Common myeloid progenitor, CD34-positive (primary cell): ENCODE measurements around the gene BGN.

Source experiments
- CTCF ChIA-PET: fragments of 350-600 bp; sonication (Branson Sonifier 250); formaldehyde crosslinking; loops from one replicate; lab custom pipeline; 2021; ENCODE audit warnings: antibody characterized with exemption; lab: Charles Lee
- POLR2A ChIA-PET: fragments of 350-600 bp; sonication (Branson Sonifier 250); formaldehyde crosslinking; loops from one replicate; lab custom pipeline; 2021; ENCODE audit warnings: antibody characterized with exemption; lab: Charles Lee
- DNase-seq, 3 donors: peaks; one replicate each; pipeline versions ENCODE4 v3.0.0 to v3.0.0-alpha.2; 2013
- H3K27ac ChIP-seq, 2 experiments: 1 replicate in 1 of 2; 2 replicates in 1 of 2; pipeline ENCODE4 v1.7.0; 2013; ENCODE audit warnings: inconsistent platforms in 2 of 2, low read length in 2 of 2, mild to moderate bottlenecking in 2 of 2, low read depth in 1 of 2, moderate library complexity in 1 of 2; ENCODE audit not compliant: severe bottlenecking in 2 of 2, insufficient read depth in 1 of 2, poor library complexity in 1 of 2
- H3K27me3 ChIP-seq, 5 experiments: replicated peaks in 2 of 5; 1 replicate in 3 of 5; 2 replicates in 2 of 5; pipeline versions ENCODE4 v1.6.1 to v1.7.0; 2013; ENCODE audit warnings: low read length in 4 of 5, mild to moderate bottlenecking in 2 of 5, moderate library complexity in 2 of 5, inconsistent platforms in 1 of 5; ENCODE audit not compliant: insufficient read depth in 5 of 5, control insufficient read depth in 4 of 5
- H3K36me3 ChIP-seq, 4 experiments: 1 replicate in 2 of 4; 2 replicates in 2 of 4; pipeline versions ENCODE4 v1.6.1 to v1.7.0; 2013; ENCODE audit warnings: low read length in 3 of 4, control low read depth in 1 of 4, mild to moderate bottlenecking in 1 of 4; ENCODE audit not compliant: control insufficient read depth in 4 of 4, insufficient read depth in 4 of 4
- H3K4me1 ChIP-seq, 4 experiments: 1 replicate in 3 of 4; 2 replicates in 1 of 4; pipeline versions ENCODE4 v1.6.1 to v1.7.1; 2013; ENCODE audit warnings: low read length in 3 of 4, mild to moderate bottlenecking in 3 of 4, control low read depth in 1 of 4, inconsistent platforms in 1 of 4, moderate library complexity in 1 of 4; ENCODE audit not compliant: control insufficient read depth in 4 of 4, insufficient read depth in 4 of 4; ENCODE audit errors: control extremely low read depth in 1 of 4
- H3K4me3 ChIP-seq, 7 experiments: 1 replicate in 4 of 7; 2 replicates in 3 of 7; pipeline versions ENCODE4 v1.5.1 to v1.7.0; 2013; ENCODE audit warnings: mild to moderate bottlenecking in 7 of 7, low read length in 6 of 7, moderate library complexity in 6 of 7, inconsistent platforms in 2 of 7, low read depth in 2 of 7, control low read depth in 1 of 7; ENCODE audit not compliant: insufficient read depth in 4 of 7, control insufficient read depth in 1 of 7; ENCODE audit errors: extremely low read depth in 1 of 7
- H3K9me3 ChIP-seq, 5 experiments: 1 replicate in 4 of 5; 2 replicates in 1 of 5; pipeline versions ENCODE4 v1.6.1 to v1.7.1; 2013; ENCODE audit warnings: low read length in 4 of 5, mild to moderate bottlenecking in 2 of 5, inconsistent platforms in 1 of 5, low read depth in 1 of 5, moderate library complexity in 1 of 5; ENCODE audit not compliant: control insufficient read depth in 4 of 5, insufficient read depth in 2 of 5; ENCODE audit errors: control extremely low read depth in 1 of 5
- WGBS: methylation state at CpG from one replicate; pipeline ENCODE4 v1.1.5; 2013; ENCODE audit not compliant: insufficient coverage; 5-methylcytosine and 5-hydroxymethylcytosine counted together

Gene BGN

GRCh38 chrX:153488231-153488914 is 6.4 kb upstream of the BGN start:
- peaks cover 0 to 13% (median 8%) of the 10 kb centered on the region in 4 experiments for H3K4me1 ChIP-seq
- no peak overlapping the region for H3K27ac ChIP-seq
- ChIA-PET POLR2A (no interaction called here), CTCF (interaction anchor here (1.1 to 1.7 kb wide), 2 partner anchors 10 to 19 kb away, joined by 3 to 5 read pairs; no protein-coding TSS in a partner anchor)
- H3K36me3 ChIP-seq: no peaks in the 10 kb centered on the region
- H3K9me3 ChIP-seq: no peaks in the 10 kb centered on the region
- H3K27me3 ChIP-seq: peaks cover 0 to 8% (median 0%) of the 10 kb centered on the region in 5 experiments
- no peak overlapping the region for H3K4me3 ChIP-seq
- DNase-seq: no peak
- 59% methylated on average over 6 of the region's 27 CpGs for WGBS

DNA sequence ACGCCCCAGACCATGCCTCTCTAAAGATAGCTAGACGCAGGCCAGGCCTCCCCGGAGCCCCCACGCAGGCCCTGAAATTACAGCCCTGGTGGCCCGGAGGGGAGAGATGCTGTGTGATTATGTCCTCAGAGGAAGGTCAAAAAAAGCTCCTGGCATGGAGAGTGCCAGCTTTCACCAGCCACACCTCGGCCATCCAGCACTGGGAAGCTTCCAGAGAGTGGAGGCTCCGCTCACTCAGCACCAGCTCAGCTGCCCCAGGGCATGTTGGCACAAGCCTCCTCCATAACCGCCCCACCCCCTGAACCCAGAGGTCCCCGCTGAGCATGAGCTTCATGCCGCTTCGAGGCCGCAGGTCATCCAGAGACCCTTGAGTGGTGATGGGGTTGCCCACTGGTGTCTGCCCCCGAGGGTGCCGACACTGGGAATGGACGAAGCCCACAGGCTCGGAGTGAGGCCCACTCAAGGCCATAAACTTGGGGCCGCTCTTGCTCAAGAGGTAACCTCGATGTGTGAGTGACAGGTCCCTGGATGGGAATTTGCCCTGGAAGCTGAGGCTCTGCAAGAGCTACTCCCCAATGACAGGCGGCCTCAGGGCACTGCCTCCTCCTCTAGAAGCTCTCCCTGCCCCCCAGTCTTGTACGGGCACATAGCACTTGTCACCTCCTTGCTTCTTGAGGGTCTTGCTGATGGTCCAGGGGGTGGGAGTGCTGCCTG is 4.4 kb upstream of the BGN start:
- POLR2A ChIA-PET: no interaction called here
- H3K27me3 ChIP-seq: peaks cover 0 to 14% (median 0%) of the 10 kb centered on the region in 5 experiments
- no peaks in the 10 kb centered on the region for H3K36me3 ChIP-seq
- no peak overlapping the region for H3K27ac ChIP-seq
- H3K4me1 ChIP-seq: peaks cover 0 to 16% (median 8%) of the 10 kb centered on the region in 4 experiments
- 89% methylated on average over 18 of the region's 20 CpGs for WGBS
- H3K4me3 ChIP-seq: no peak overlapping the region
- CTCF ChIA-PET: interaction anchor here (1.1 to 1.7 kb wide), 3 partner anchors 15 to 19 kb away, joined by 3 to 6 read pairs (median 5); partner anchors contain the start of gene HAUS7
- DNase-seq: no peak
- no peaks in the 10 kb centered on the region for H3K9me3 ChIP-seq

- no peaks in the 10 kb centered on the region for H3K9me3 ChIP-seq
- no peak overlapping the region for H3K27ac ChIP-seq
- H3K4me1 ChIP-seq: peaks cover 0 to 16% (median 8%) of the 10 kb centered on the region in 4 experiments
- WGBS: 76% methylated on average over 10 of the region's 10 CpGs
- ChIA-PET CTCF (interaction anchor here (0.9 to 1.4 kb wide), 2 partner anchors 14 to 30 kb away, joined by 4 to 6 read pairs; no protein-coding TSS in a partner anchor), POLR2A (no interaction called here)
- H3K36me3 ChIP-seq: no peaks in the 10 kb centered on the region
- peaks cover 0 to 24% (median 0%) of the 10 kb centered on the region in 5 experiments for H3K27me3 ChIP-seq
- no peak overlapping the region for H3K4me3 ChIP-seq
- DNase-seq: no peak
These were observed 3.3 kb upstream of the BGN start for GRCh38 chrX:153491351-153491914.

- CTCF ChIA-PET: interaction anchor here (1.4 kb wide), 1 partner anchor 13 kb away, joined by 6 read pairs; no protein-coding TSS in a partner anchor
- WGBS: 38% methylated on average over 8 of the region's 11 CpGs
- H3K9me3 ChIP-seq: no peaks in the 10 kb centered on the region
- POLR2A ChIA-PET: no interaction called here
- no peak for DNase-seq
- no peaks in the 10 kb centered on the region for H3K36me3 ChIP-seq
- no peak overlapping the region for H3K4me3 ChIP-seq
- peaks cover 0 to 24% (median 0%) of the 10 kb centered on the region in 5 experiments for H3K27me3 ChIP-seq
- H3K27ac ChIP-seq: no peak overlapping the region
- peaks cover 0 to 16% (median 8%) of the 10 kb centered on the region in 4 experiments for H3K4me1 ChIP-seq
These were observed 2.9 kb upstream of the BGN start for GRCh38 chrX:153491918-153492317.

- ChIA-PET POLR2A (no interaction called here), CTCF (interaction anchor here (1.4 kb wide), 1 partner anchor 13 kb away, joined by 6 read pairs; no protein-coding TSS in a partner anchor)
- Histone ChIP-seq H3K27ac (no peak overlapping the region), H3K27me3 (peaks cover 0 to 24% (median 0%) of the 10 kb centered on the region in 5 experiments), H3K4me3 (no peak overlapping the region), H3K36me3 (no peaks in the 10 kb centered on the region), H3K9me3 (no peaks in the 10 kb centered on the region), H3K4me1 (peaks cover 0 to 16% (median 8%) of the 10 kb centered on the region in 4 experiments)
- no peak for DNase-seq
- 89% methylated on average over 10 of the region's 12 CpGs for WGBS
These were observed 2.2 kb upstream of the BGN start for GRCh38 chrX:153492543-153492942.

- Histone ChIP-seq H3K27ac (no peak overlapping the region), H3K36me3 (no peaks in the 10 kb centered on the region), H3K27me3 (peaks cover 0 to 27% (median 0%) of the 10 kb centered on the region in 5 experiments), H3K4me1 (peaks cover 0 to 16% (median 8%) of the 10 kb centered on the region in 4 experiments), H3K4me3 (no peak overlapping the region), H3K9me3 (no peaks in the 10 kb centered on the region)
- POLR2A ChIA-PET: no interaction called here
- WGBS: 87% methylated on average over 9 of the region's 11 CpGs
- CTCF ChIA-PET: no interaction called here
- DNase-seq: no peak
These were observed 1.7 kb upstream of the BGN start for GRCh38 chrX:153493085-153493484.
